RCC 7860 (cell line): ENCODE results near the gene DCAF6.
A peak's percentile ranks its signal among the peaks of the same experiment; 100 is the strongest.

Experiments used
- DNase-seq: peaks from one replicate; pipeline ENCODE4 v3.0.0-alpha.2; 2015; ENCODE audit warnings: low spot score
- FAIRE-seq: peaks from 2 replicates; lab custom pipeline; 2012; peaks lifted over from hg19 to GRCh38; lab: Jason Lieb, UNC

DCAF6 gene

GRCh38 chr1:167955915-167956314 is 19.4 kb downstream of the DCAF6 start:
- FAIRE-seq = no peak
- no peak for DNase-seq

- DNase-seq = no peak
- FAIRE-seq = no peak
Observed at GRCh38 chr1:167957710-167958109, 21.2 kb downstream of the DCAF6 start.

- no peak for FAIRE-seq
- no peak for DNase-seq
Observed at GRCh38 chr1:167964646-167965045, 28.2 kb downstream of the DCAF6 start.

GRCh38 chr1:167966050-167966449 is 29.6 kb downstream of the DCAF6 start:
- no peak for DNase-seq
- FAIRE-seq = no peak

GRCh38 chr1:167968569-167968968 is 32.1 kb downstream of the DCAF6 start:
- DNase-seq (no peak), FAIRE-seq (no peak)

GRCh38 chr1:167973832-167974231 is 37.3 kb downstream of the DCAF6 start:
- no peak for FAIRE-seq
- no peak for DNase-seq

GRCh38 chr1:167974698-167975097 is 38.2 kb downstream of the DCAF6 start:
- FAIRE-seq (no peak), DNase-seq (no peak)

GRCh38 chr1:167977245-167977644 is 40.8 kb downstream of the DCAF6 start:
- DNase-seq (no peak), FAIRE-seq (no peak)

GRCh38 chr1:167981933-167982332 is 45.5 kb downstream of the DCAF6 start:
- no peak for DNase-seq
- no peak for FAIRE-seq

GRCh38 chr1:167983797-167984420 is 47.4 kb downstream of the DCAF6 start:
- DNase-seq (no peak), FAIRE-seq (no peak)

- no peak for DNase-seq
- FAIRE-seq = no peak
Observed at GRCh38 chr1:167984886-167985489, 48.5 kb downstream of the DCAF6 start.

- no peak for FAIRE-seq
- peak; percentile 11 for DNase-seq
Observed at GRCh38 chr1:167987174-167987573, 50.7 kb downstream of the DCAF6 start.

- FAIRE-seq (no peak), DNase-seq (no peak)
Observed at GRCh38 chr1:167991546-167991945, 55.1 kb downstream of the DCAF6 start.

GRCh38 chr1:167993720-167994119 is 57.2 kb downstream of the DCAF6 start:
- FAIRE-seq (peak; percentile 82), DNase-seq (no peak)

- DNase-seq (no peak), FAIRE-seq (no peak)
Observed at GRCh38 chr1:167994560-167994959, 58.1 kb downstream of the DCAF6 start.

GRCh38 chr1:167995038-167995437 is 58.6 kb downstream of the DCAF6 start:
- DNase-seq (no peak), FAIRE-seq (no peak)

- no peak for FAIRE-seq
Observed at GRCh38 chr1:167996266-167996665, 59.8 kb downstream of the DCAF6 start.

GRCh38 chr1:167997037-167997575 is 60.6 kb downstream of the DCAF6 start:
- DNase-seq = no peak

More at GRCh38 chr1:167996266-167996665, 59.8 kb downstream of the DCAF6 start:
- DNase-seq = no peak

GRCh38 chr1:167999877-168000276 is 63.4 kb downstream of the DCAF6 start:
- no peak for DNase-seq

More at GRCh38 chr1:167997037-167997575, 60.6 kb downstream of the DCAF6 start:
- FAIRE-seq = no peak

GRCh38 chr1:168000656-168001055 is 64.2 kb downstream of the DCAF6 start:
- no peak for DNase-seq
- FAIRE-seq = no peak

More at GRCh38 chr1:167999877-168000276, 63.4 kb downstream of the DCAF6 start:
- no peak for FAIRE-seq

- DNase-seq (no peak), FAIRE-seq (no peak)
Observed at GRCh38 chr1:168001213-168001612, 64.7 kb downstream of the DCAF6 start.

- DNase-seq (no peak), FAIRE-seq (no peak)
Observed at GRCh38 chr1:168004531-168004930, 68.0 kb downstream of the DCAF6 start.
